MM.1S (cell line): ENCODE results near the gene HAUS7.

ENCODE experiments used
- CTCF ChIP-seq: fragments of 300-600 bp; sonication (generic); IDR thresholded peaks from 2 replicates; pipeline ENCODE4 v1.5.1; 2016; ENCODE audit warnings: antibody characterized with exemption, low read length, mixed read lengths
- EZH2 ChIP-seq: fragments of 300-600 bp; sonication (generic); optimal IDR thresholded peaks from 2 replicates; pipeline ENCODE3; 2017; ENCODE audit warnings: low read depth, mild to moderate bottlenecking, antibody characterized with exemption, low read length, mixed read lengths
- EZH2phosphoT487 ChIP-seq: fragments of 300-600 bp; sonication (generic); IDR thresholded peaks from 2 replicates; pipeline ENCODE4 v1.6.1; 2018; ENCODE audit warnings: antibody characterized with exemption, low read length

- TF ChIP-seq CTCF (no peak), EZH2 (no peak), EZH2phosphoT487 (no peak)
Observed at GRCh38 chrX:153487590-153488071, 17.3 kb upstream of the HAUS7 start.
